Left hindlimb (tissue), 1 donor: Measurements from ENCODE around the gene KRT6C.
"Not testable (repeated sequence)": the region's sequence is repeated elsewhere in the genome, so short reads cannot be mapped to it uniquely, and the experiment has no call there.

Experiments
- DNase-seq: peaks from one replicate; pipeline ENCODE4 v3.0.0-alpha.2; 2018

The KRT6C gene

GRCh38 chr12:52454411-52455201, 19.0 kb downstream of the KRT6C start:
- DNase-seq = no peak

- DNase-seq = no peak
Measured at GRCh38 chr12:52452101-52452500, 21.5 kb downstream of the KRT6C start, which contains the start of gene KRT6B. Gene KRT6B, minus strand, starts transcription at chr12:52452146. Its CDS starts 68 bp downstream, at chr12:52452078.

DNA sequence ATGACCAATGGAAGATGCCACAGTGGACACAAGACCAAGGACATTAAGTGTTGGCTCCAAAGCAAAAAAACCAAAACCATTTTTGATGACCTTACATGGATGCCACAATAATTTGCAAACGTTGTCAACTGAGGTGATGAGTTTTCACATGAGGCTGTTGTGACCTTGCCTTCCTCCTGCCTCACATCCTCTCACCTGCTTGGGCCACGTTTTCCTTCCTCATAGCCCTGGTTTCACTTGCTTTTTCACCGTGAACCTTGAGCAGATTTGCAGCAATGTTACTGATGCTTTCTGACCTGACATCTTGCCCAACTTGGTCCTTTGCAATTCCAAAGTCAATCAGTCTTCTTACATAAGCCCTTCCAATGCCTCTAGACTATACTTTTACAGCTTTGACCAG, 25.4 kb downstream of the KRT6C start:
- no peak for DNase-seq

- DNase-seq = not testable (repeated sequence)
Measured at GRCh38 chr12:52447196-52447595, 26.4 kb downstream of the KRT6C start.

- no peak for DNase-seq
Measured at GRCh38 chr12:52446367-52447045, 27.1 kb downstream of the KRT6C start.

GRCh38 chr12:52445876-52446275, 27.7 kb downstream of the KRT6C start:
- DNase-seq = no peak

DNA sequence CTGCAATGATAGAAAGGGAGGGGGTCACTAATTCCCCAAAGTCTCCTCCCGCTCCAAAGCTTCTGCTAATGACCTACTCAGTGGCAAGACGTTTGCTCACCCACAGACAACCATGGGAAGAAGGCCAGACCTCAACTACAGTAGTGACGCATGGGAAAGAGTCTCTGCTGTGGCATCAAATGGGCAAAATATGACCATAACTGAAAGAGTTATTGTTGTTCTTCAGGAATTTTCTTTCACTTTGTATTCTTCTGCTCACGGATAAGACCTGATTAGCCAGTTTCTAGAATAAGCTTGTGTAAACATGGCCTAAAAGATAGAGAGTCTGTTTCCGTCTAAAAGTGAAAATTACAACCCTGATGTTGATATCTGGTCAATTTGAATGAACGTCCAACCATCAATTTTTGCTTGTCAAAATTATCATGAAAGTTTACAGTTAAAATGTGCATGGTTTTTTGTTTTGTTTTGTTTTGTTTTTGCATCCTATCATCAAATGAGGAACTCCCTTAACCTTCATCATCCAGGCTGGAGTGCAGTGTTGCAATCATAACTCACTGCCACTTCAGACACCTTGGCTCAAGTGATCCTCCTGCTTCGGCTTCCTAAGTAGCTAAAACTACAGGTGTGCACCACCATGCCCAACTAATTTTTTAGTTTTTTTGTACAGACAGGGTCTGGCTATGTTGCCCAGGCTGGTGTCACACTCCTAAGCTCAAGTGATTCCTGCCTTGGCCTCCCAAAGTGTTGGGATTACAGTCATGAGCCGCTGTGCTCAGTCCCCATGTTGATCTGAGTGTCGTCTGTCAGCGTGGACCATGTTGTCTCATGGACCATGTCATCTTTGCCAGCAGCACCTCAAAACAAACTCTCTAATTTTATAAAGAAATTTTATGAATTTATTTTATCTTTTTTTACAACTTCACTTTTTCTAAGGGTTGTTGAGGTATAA, 28.7 kb downstream of the KRT6C start:
- DNase-seq = no peak

DNA sequence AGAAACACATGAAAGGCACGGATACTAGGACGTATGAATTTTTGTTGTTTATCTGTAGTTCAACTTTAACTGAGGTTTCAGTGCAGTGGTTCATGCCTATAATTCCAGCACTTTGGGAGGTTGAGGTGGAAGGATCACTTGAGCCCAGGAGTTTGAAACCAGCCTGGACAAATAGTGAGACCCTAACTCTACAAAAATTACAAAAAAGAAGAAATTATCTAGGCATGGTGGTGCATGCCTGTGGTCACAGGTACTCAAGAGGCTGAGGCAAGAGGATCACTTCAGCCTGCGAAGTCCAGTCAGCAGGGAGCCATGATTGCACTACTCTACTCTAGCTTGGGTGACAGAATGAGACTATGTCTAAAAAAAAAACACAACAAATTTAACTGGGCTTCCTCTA, 29.6 kb downstream of the KRT6C start:
- DNase-seq = no peak

DNA sequence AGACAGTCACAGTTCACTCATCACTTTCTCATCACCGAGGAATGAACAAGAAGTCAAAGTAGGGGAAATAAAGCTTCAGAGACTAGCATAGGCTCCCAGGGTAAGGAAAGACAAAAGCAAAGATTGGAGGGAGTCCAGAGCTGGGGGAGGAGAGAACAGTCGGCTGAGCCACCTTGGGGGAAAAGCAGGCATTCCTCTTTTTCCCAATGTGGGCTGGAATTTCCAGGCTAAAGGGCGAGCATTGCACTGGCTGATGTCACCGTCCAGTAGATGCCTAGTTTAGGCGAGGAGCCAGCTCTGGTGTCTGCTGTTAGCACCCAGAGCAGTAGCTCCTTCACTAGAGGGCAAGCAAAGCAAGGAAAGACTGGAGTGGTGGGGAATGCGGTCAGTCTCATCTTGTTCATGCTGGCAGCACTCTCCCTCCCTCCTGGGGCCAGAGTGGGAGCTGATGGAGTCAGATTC, 31.0 kb downstream of the KRT6C start:
- DNase-seq = no peak

- DNase-seq = no peak
Measured at GRCh38 chr12:52441320-52441911, 32.2 kb downstream of the KRT6C start.

GRCh38 chr12:52440821-52441319, 32.7 kb downstream of the KRT6C start:
- no peak for DNase-seq

- DNase-seq = no peak
Measured at GRCh38 chr12:52439845-52440244, 33.8 kb downstream of the KRT6C start.

GRCh38 chr12:52439420-52439819, 34.2 kb downstream of the KRT6C start:
- DNase-seq = no peak

- DNase-seq = no peak
Measured at GRCh38 chr12:52438305-52439301, 35.0 kb downstream of the KRT6C start.

GRCh38 chr12:52437508-52437907, 36.1 kb downstream of the KRT6C start:
- no peak for DNase-seq

- DNase-seq = no peak
Measured at GRCh38 chr12:52436828-52437474, 36.7 kb downstream of the KRT6C start.

GRCh38 chr12:52436000-52436827, 37.4 kb downstream of the KRT6C start:
- no peak for DNase-seq

DNA sequence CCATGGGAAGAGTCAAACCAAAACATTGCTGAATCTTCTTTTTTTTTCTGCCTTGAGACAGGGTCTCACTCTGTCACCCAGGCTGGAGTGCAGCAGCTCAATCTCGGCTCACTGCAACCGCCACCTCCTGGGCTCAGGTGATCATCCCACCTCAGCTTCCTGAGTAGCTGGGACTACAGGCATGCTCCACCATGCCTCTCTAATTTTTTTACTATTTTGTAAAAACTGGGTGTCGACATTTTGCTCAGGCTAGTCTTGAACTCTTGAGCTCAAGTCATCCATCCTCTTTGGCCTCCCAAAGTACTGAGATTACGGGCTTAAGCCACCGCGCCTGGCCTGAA, 38.0 kb downstream of the KRT6C start:
- no peak for DNase-seq

GRCh38 chr12:52434760-52435530, 38.7 kb downstream of the KRT6C start:
- no peak for DNase-seq
